Measurements from ENCODE around the gene TRIM33. TPM values are rescaled to one million over a fixed set of nuclear protein-coding genes. Genes with fewer than 3 reads are reported as not detected.

Gene TRIM33
- total RNA-seq, result 73.0 TPM

DNA sequence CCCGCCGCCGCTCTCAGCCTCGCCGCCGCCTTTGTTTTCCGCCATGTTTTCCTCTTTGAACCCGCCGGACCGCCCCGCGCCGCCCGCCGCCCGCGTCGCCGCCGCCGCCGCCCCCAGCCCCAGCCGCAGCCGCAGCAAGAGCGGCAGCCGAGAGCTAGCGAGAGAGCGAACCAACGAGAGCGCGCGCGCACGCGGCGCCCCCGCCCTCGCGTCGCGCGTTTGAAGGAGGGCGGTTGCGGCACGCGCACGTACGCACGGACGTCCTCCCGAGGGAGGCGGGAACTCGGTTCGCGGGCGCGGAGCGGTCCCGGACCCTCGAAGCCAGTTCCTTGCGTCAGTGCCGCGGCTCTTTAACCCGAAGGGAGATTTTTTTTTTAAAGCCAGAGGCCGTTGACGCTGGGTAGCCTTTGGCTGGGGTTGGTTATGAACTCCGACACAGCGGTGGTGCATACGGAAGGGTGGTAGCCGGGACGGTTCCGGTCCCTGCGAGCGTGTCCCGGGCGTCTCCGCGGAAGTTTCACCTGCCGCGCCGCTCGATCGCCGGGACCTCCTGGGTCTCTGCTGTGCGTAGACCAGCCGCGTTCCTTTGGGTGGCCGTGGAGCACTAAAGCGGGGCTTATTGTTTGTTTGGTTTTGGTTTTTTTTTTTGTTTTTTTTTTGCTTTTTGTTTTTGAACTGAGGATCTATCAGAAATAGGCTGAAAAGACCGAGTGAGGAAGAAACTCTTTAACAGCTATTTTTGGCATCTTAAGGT lies at the start of gene TRIM33:
TSS of gene TRIM33 (minus strand) at position 172 of the 754 bp plus-strand sequence. CDS start at position 45, 127 bp downstream.

Small RNA genes within 50 kb of the gene (small RNA-seq; reads per million reads assigned to genes)
- not detected for gene RF00019 (ENCODE audit: low replicate concordance)

Other genes starting within 250 kb of the TRIM33 start
- 24.7 TPM for gene BCAS2, start 70.4 kb upstream of the TRIM33 start, total RNA-seq
- 5.8 TPM for gene DENND2C, start 158.8 kb upstream of the TRIM33 start, total RNA-seq
- gene AMPD1, start 184.3 kb upstream of the TRIM33 start, total RNA-seq, result 22.7 TPM
- gene NRAS, start 205.6 kb upstream of the TRIM33 start, total RNA-seq, result 33.2 TPM
- 325 TPM for gene CSDE1, start 246.8 kb upstream of the TRIM33 start, total RNA-seq

All from metanephros (tissue), 2 donors.